Activated CD8-positive, alpha-beta T cell treated with anti-CD3 and anti-CD28 coated beads, Interleukin-2, amount 10 ng/mL, durations not matched to agents 7 days and 5 days (primary cell): ENCODE results near the gene IGSF21. TPM values are rescaled to one million over a fixed set of nuclear protein-coding genes. Genes with fewer than 3 reads are reported as not detected.
A peak's percentile ranks its signal among the peaks of the same experiment; 100 is the strongest.
"Not testable (repeated sequence)": the region's sequence is repeated elsewhere in the genome, so short reads cannot be mapped to it uniquely, and the experiment has no call there.

Source experiments
- ATAC-seq: fragments of 150-1000 bp; cut with Tn5 transposase; one replicate; pipeline ENCODE4 v1.10.0; 2021; ENCODE audit warnings: moderate library complexity
- CTCF ChIA-PET: fragments of 350-600 bp; sonication (Branson Sonifier 250); formaldehyde crosslinking; loops from one replicate; lab custom pipeline; 2021; ENCODE audit warnings: antibody characterized with exemption; lab: Charles Lee
- POLR2A ChIA-PET: fragments of 350-600 bp; sonication (Branson Sonifier 250); formaldehyde crosslinking; loops from one replicate; lab custom pipeline; 2021; ENCODE audit warnings: antibody characterized with exemption; lab: Charles Lee
- DNase-seq: peaks from one replicate; pipeline ENCODE4 v3.0.0-alpha.2; 2020
- H3K27ac Mint-ChIP-seq: one replicate; pipeline ENCODE4 v1.8.0; 2021; ENCODE audit warnings: mild to moderate bottlenecking, mixed read lengths
- H3K27me3 Mint-ChIP-seq: one replicate; pipeline ENCODE4 v1.8.0; 2021; ENCODE audit warnings: low read depth, mixed read lengths
- H3K36me3 Mint-ChIP-seq: one replicate; pipeline ENCODE4 v1.8.0; 2021; ENCODE audit warnings: low read depth, mixed read lengths
- H3K4me1 Mint-ChIP-seq: one replicate; pipeline ENCODE4 v1.8.0; 2021; ENCODE audit warnings: low read depth, mixed read lengths
- H3K4me3 Mint-ChIP-seq: one replicate; pipeline ENCODE4 v1.8.0; 2021; ENCODE audit warnings: mild to moderate bottlenecking, mixed read lengths
- H3K9me3 Mint-ChIP-seq: one replicate; pipeline ENCODE4 v1.8.0; 2022; ENCODE audit warnings: mixed read lengths; ENCODE audit not compliant: insufficient read depth
- total RNA-seq, 2 experiments: library from RNA; stranded (reverse); gene quantifications; one replicate each; pipeline ENCODE4 v1.2.3, GENCODE V29; 2021

The IGSF21 gene
- total RNA-seq, 2 experiments from 2014 or later, result not detected

GRCh38 chr1:18353528-18353927, 245.9 kb downstream of the IGSF21 start:
- Mint-ChIP-seq H3K36me3 (no peaks in the 10 kb centered on the region), H3K9me3 (no peaks in the 10 kb centered on the region), H3K27ac (no peak overlapping the region), H3K4me1 (no peaks in the 10 kb centered on the region), H3K27me3 (peaks cover 16% of the 10 kb centered on the region), H3K4me3 (no peak overlapping the region)
- DNase-seq (no peak), ATAC-seq (no peak)
- POLR2A ChIA-PET, result no interaction called here
- CTCF ChIA-PET, result no interaction called here

- no peak for DNase-seq
- CTCF ChIA-PET, result no interaction called here
- Mint-ChIP-seq H3K4me1 (no peaks in the 10 kb centered on the region), H3K36me3 (no peaks in the 10 kb centered on the region), H3K27me3 (peaks cover 16% of the 10 kb centered on the region), H3K4me3 (no peak overlapping the region), H3K9me3 (no peaks in the 10 kb centered on the region), H3K27ac (no peak overlapping the region)
- no peak for ATAC-seq
- POLR2A ChIA-PET, result no interaction called here
Measured at GRCh38 chr1:18353992-18354391, 246.4 kb downstream of the IGSF21 start.

DNA sequence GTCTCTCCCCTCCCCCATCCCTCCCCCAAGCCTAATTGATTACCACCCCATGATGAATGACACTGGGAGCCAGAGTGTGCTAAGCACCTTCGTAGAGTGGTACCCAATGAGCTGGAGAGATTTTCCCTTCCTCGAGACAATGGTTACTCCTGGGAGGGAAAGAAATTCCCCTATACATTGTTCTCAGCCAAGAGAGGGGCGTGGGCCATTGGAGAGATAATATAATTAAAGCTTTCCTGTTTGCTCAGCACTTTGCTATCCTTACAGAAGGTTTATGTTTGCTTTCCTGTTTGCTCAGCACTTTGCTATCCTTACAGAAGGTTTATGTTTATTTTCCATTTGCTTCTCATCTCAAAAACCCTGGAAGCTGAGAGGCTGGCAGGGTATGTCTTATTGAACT, 247.0 kb downstream of the IGSF21 start:
- ATAC-seq (no peak), DNase-seq (no peak)
- no peaks in the 10 kb centered on the region for H3K4me1 Mint-ChIP-seq
- H3K36me3 Mint-ChIP-seq, result no peaks in the 10 kb centered on the region
- H3K4me3 Mint-ChIP-seq, result no peak overlapping the region
- H3K9me3 Mint-ChIP-seq, result no peaks in the 10 kb centered on the region
- H3K27ac Mint-ChIP-seq, result no peak overlapping the region
- CTCF ChIA-PET, result no interaction called here
- POLR2A ChIA-PET, result no interaction called here
- H3K27me3 Mint-ChIP-seq, result peaks cover 16% of the 10 kb centered on the region

GRCh38 chr1:18357622-18358230, 250.1 kb downstream of the IGSF21 start:
- no peak overlapping the region for H3K27ac Mint-ChIP-seq
- ATAC-seq, result no peak

GRCh38 chr1:18358600-18358999, 251.0 kb downstream of the IGSF21 start:
- ATAC-seq (no peak), DNase-seq (no peak)
- Mint-ChIP-seq H3K27me3 (peaks cover 4% of the 10 kb centered on the region), H3K4me1 (no peaks in the 10 kb centered on the region), H3K27ac (no peak overlapping the region), H3K9me3 (no peaks in the 10 kb centered on the region), H3K36me3 (no peaks in the 10 kb centered on the region), H3K4me3 (no peak overlapping the region)
- ChIA-PET CTCF (no interaction called here), POLR2A (no interaction called here)

More at GRCh38 chr1:18357622-18358230, 250.1 kb downstream of the IGSF21 start:
- Mint-ChIP-seq H3K4me1 (no peaks in the 10 kb centered on the region), H3K4me3 (no peak overlapping the region), H3K27me3 (peaks cover 8% of the 10 kb centered on the region), H3K36me3 (no peaks in the 10 kb centered on the region), H3K9me3 (no peaks in the 10 kb centered on the region)
- DNase-seq, result no peak
- POLR2A ChIA-PET, result no interaction called here
- CTCF ChIA-PET, result no interaction called here

DNA sequence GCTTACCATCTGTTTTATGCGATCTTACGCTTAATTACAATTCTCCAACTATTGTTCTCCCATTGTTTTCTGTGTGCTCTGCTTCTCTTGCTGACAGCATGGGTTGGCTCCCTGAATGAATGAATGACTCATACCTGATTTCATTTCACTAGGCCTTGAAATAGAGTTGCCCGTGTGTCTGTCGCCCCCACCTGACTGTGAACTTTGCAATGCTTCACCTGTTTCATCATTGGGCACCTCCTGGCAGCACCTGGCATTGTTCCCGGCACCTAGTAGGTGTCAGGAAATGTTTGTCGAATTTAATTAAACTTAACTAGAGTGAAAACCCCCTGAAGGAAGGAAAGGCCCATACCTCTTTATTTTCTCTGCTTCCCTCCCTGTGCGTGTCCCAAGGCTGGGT, 252.7 kb downstream of the IGSF21 start:
- H3K36me3 Mint-ChIP-seq, result no peaks in the 10 kb centered on the region
- no peak for ATAC-seq
- ChIA-PET CTCF (no interaction called here), POLR2A (no interaction called here)
- H3K4me3 Mint-ChIP-seq, result no peak overlapping the region
- no peaks in the 10 kb centered on the region for H3K27me3 Mint-ChIP-seq
- H3K4me1 Mint-ChIP-seq, result no peaks in the 10 kb centered on the region
- H3K27ac Mint-ChIP-seq, result no peak overlapping the region
- H3K9me3 Mint-ChIP-seq, result no peaks in the 10 kb centered on the region
- no peak for DNase-seq

GRCh38 chr1:18362150-18362549, 254.6 kb downstream of the IGSF21 start:
- ATAC-seq (no peak), DNase-seq (no peak)
- Mint-ChIP-seq H3K27ac (no peak overlapping the region), H3K4me3 (no peak overlapping the region), H3K27me3 (peaks cover 2% of the 10 kb centered on the region), H3K36me3 (no peaks in the 10 kb centered on the region), H3K4me1 (no peaks in the 10 kb centered on the region), H3K9me3 (no peaks in the 10 kb centered on the region)
- ChIA-PET CTCF (no interaction called here), POLR2A (no interaction called here)

GRCh38 chr1:18363436-18363835, 255.8 kb downstream of the IGSF21 start:
- Mint-ChIP-seq H3K4me3 (no peak overlapping the region), H3K36me3 (no peaks in the 10 kb centered on the region), H3K27me3 (peaks cover 2% of the 10 kb centered on the region), H3K9me3 (no peaks in the 10 kb centered on the region), H3K4me1 (no peaks in the 10 kb centered on the region), H3K27ac (no peak overlapping the region)
- POLR2A ChIA-PET, result no interaction called here
- no peak for DNase-seq
- CTCF ChIA-PET, result no interaction called here
- no peak for ATAC-seq

DNA sequence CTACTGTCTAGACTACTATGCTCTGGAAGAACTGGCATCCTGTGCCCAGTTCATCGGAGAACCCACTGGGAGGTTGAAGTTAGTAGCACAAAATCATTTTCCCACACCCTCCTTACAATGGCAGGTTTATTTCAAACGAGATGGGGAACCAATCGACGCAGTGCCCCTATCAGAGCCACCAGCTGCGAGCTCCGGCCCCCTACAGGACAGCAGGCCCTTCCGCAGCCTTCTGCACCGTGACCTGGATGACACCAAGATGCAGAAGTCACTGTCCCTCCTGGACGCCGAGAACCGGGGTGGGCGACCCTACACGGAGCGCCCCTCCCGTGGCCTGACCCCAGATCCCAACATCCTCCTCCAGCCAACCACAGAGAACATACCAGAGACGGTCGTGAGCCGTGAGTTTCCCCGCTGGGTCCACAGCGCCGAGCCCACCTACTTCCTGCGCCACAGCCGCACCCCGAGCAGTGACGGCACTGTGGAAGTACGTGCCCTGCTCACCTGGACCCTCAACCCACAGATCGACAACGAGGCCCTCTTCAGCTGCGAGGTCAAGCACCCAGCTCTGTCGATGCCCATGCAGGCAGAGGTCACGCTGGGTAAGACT, 257.6 kb downstream of the IGSF21 start:
- POLR2A ChIA-PET, result no interaction called here
- no peak overlapping the region for H3K27ac Mint-ChIP-seq

DNA sequence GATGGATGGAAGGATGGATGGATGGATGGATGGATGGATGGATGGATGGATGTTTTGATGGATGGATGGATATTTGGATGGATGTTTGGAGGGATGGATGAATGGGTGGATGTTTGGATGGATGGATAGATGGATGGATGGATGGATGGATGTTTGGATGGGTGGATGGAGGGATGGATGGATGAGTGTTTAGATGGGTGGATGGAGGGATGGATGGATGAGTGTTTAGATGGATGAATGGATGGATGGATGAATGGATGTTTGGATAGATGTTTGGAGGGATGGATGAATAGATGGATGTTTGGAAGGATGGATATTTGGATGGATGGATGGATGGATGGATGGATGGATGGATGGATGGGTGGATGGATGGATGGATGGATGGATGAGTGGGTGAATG, 264.9 kb downstream of the IGSF21 start:
- DNase-seq, H3K27ac Mint-ChIP-seq, POLR2A ChIA-PET, H3K4me3 Mint-ChIP-seq, H3K36me3 Mint-ChIP-seq, H3K27me3 Mint-ChIP-seq, H3K9me3 Mint-ChIP-seq, CTCF ChIA-PET, ATAC-seq, H3K4me1 Mint-ChIP-seq: not testable (repeated sequence)

More for the DNA sequence above, 257.6 kb downstream of the IGSF21 start:
- Mint-ChIP-seq H3K4me3 (no peak overlapping the region), H3K27me3 (peaks cover 2% of the 10 kb centered on the region), H3K36me3 (no peaks in the 10 kb centered on the region), H3K9me3 (no peaks in the 10 kb centered on the region), H3K4me1 (no peaks in the 10 kb centered on the region)
- DNase-seq (no peak), ATAC-seq (no peak)
- CTCF ChIA-PET, result no interaction called here

DNA sequence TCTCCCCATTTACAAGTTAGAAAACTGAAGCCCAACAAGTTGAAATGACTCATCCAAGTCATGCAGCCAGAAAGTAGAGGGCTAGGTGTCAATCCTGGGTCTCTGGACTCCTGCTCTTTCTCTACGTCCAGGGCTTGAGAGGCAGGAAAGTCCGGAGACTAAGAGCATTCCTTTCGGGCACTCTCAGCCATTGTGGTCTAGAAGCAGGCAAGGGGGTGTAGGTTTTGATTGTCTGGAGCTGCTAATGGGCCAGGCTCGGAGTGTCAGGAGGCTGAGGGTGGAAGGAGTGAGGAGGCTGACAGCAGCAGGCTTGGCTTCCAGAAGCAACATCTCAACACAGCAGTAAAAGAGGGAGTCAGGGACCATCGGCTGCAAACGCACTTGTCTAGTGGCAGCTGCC, 265.6 kb downstream of the IGSF21 start:
- POLR2A ChIA-PET, result no interaction called here
- no peaks in the 10 kb centered on the region for H3K4me1 Mint-ChIP-seq
- no peaks in the 10 kb centered on the region for H3K36me3 Mint-ChIP-seq
- ATAC-seq (no peak), DNase-seq (no peak)
- H3K4me3 Mint-ChIP-seq, result no peak overlapping the region
- CTCF ChIA-PET, result no interaction called here
- no peak overlapping the region for H3K27ac Mint-ChIP-seq
- H3K9me3 Mint-ChIP-seq, result no peaks in the 10 kb centered on the region
- H3K27me3 Mint-ChIP-seq, result no peaks in the 10 kb centered on the region

- no peaks in the 10 kb centered on the region for H3K36me3 Mint-ChIP-seq
- no peak overlapping the region for H3K27ac Mint-ChIP-seq
- no peaks in the 10 kb centered on the region for H3K9me3 Mint-ChIP-seq
- DNase-seq, result peak; percentile 25
- ATAC-seq, result no peak
- no peaks in the 10 kb centered on the region for H3K4me1 Mint-ChIP-seq
- ChIA-PET CTCF (no interaction called here), POLR2A (no interaction called here)
- no peak overlapping the region for H3K4me3 Mint-ChIP-seq
- H3K27me3 Mint-ChIP-seq, result no peaks in the 10 kb centered on the region
Measured at GRCh38 chr1:18373882-18374493, 266.4 kb downstream of the IGSF21 start.
